Superior temporal gyrus (tissue), 1 donor: Measurements from ENCODE around the gene APBA2.
A peak's percentile ranks its signal among the peaks of the same experiment; 100 is the strongest.

Experiments
- DNase-seq: peaks from one replicate; pipeline ENCODE4 v3.0.0-alpha.2; 2016; ENCODE audit errors: extremely low spot score

APBA2 gene

GRCh38 chr15:29133321-29133720, 247.5 kb downstream of the APBA2 start:
- DNase-seq = no peak

DNA sequence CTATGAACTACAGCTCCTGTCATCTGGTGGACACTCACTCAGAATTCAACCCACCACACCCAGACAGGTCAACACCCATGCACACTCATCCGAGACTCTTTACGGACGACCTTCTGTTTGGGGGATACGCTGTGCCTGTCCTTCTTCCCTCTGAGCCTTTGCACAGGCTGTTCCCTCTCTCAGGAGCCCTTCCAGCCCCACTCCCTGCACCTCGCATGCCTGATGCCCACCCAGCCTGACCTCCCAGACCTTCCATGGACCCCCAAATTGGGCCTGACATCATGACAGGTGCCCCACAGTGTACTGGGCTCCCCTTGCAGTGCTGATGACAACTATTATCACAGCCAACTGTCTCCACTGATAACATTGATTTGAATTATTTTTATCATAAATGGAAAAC, 248.0 kb downstream of the APBA2 start:
- no peak for DNase-seq

- no peak for DNase-seq
Observed at GRCh38 chr15:29134239-29134638, 248.5 kb downstream of the APBA2 start.

DNA sequence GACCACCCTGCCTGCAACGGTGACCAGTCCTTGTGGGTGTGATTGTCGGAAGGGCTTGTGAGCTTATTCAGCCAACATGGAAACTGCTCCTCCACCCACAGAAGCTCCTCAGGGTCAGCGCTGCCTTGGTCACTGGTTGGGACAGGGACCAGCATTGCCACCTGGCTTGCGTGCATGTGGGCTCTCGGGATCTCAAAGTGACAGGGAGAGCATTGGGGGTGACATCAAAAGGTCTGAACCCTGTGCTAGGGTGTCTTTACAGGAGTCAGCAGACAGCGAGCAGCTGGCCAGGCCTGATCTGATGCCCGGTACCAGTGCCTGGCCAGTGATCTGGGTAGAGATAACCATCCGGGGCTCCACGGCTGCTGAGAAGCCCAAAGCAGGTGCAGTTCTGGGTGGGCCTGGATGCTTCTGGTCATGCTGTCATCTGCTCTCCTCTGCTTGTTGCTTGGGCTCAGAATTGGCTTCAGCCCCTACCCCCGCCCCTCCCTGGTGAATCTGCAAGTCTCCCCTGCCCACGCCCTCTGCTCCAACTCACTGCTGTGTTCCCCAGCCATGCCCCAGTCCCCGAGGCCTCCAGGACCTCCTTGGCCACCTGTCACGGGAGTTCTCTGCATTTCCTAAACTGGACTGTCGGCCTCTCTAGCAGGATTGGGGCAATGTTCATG, 249.0 kb downstream of the APBA2 start:
- no peak for DNase-seq

GRCh38 chr15:29135309-29135657, 249.5 kb downstream of the APBA2 start:
- no peak for DNase-seq

DNA sequence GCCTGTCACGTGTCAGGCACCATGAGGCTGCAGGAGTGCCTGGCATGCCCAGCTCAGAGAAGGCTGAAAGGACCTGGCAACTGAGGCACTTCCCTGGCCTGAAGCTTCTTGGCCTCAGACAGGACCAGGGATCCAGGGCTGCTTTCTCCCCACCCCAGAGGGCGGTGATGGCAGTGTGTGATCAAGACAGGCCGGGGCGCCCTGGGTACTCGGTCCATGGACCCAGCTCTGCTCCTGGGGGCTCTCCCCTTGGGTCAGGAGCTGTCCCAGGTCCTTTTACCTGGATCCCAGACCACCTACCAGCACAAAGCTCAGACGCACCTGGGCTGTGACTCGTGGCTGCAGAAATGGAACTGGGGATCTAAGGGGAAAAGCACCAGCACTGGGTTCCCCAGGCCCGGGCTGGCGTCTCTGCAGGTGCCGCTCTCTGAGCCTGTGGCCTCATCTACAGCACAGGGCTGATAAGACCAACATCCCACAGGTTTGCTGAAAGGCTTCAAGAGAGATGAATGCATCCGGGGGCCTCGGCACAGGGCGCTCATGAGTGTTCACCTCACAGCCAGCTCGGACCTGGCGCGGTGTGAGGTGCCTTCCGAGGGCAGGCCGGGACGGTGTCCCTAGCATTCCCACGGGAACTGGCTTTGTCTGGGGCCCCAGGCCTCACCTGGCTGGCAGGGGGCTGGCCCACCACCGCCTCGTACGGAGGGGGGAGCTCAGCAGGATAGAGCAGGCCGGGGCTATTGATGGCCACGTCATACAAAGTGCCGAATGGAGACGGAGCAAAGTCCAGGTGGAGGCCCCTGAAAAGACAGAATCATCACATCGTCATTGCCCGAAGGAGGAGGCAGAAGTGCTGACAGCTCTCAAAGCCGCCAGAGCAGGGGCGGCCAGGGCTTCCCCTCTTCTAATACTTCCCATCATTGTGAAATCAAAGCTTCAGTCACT, 250.2 kb downstream of the APBA2 start:
- no peak for DNase-seq

- DNase-seq = no peak
Observed at GRCh38 chr15:29138260-29138659, 252.5 kb downstream of the APBA2 start.

DNA sequence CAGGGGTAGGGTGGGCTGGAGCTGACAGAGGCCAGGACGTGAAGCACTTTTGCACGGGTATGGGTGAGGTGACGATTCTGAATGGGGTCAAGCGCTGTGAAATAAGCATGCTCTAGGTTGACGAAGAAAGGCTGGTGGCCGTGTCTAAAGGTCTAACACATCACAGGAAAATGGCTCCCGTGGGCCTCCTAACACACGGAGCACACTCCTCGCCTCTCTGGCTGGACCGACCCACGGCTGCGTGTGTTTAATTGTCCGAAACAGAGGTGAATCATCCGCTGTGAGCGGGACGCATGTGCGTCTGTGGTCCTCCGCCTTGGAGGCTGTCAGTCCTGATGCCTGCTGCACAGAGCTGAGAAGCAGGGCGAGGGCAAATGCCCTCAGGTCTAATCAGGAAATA, 253.3 kb downstream of the APBA2 start:
- DNase-seq = no peak

GRCh38 chr15:29139540-29140459, 254.0 kb downstream of the APBA2 start:
- DNase-seq = peak; percentile 51

DNA sequence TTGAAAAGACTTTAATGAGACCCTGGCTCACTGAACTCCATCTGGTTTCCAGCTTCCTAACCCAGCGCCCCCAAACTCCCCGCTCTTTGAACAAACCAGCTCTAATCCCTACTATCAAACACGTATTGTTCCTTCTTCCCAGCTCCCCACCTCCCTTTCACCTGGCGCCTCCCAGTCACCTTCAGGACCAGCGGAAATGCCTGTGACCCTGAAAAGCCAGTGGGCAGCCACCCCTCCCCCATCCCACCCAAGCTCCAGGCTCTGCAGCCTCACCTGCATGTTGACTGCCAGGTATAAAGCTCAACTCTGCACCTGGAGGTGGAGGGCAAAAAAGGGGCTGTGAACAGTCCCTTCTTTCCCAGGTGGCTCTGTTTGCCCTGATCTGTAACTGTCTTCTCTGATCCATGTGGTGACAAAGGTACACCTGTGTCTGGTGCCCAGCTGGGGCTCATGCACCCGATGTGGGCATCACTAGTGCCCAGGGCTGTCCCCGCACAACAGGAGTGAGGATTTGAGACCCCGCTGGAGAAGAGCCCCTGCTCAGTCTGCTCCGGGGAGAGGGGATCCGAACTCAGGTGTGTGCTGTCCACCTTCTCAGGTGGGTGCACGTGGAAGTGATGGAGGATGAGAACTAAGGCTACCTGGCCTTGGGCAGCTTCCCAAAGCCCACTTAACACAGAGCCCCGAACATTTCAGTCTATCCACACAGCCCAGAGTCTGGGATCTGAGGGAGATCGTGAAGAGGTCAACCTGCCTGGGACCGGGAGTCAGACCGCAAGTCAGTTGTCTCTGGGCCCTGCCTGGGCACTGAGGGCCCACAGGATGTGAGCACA, 254.9 kb downstream of the APBA2 start:
- DNase-seq = no peak

- no peak for DNase-seq
Observed at GRCh38 chr15:29141308-29142128, 255.7 kb downstream of the APBA2 start.

DNA sequence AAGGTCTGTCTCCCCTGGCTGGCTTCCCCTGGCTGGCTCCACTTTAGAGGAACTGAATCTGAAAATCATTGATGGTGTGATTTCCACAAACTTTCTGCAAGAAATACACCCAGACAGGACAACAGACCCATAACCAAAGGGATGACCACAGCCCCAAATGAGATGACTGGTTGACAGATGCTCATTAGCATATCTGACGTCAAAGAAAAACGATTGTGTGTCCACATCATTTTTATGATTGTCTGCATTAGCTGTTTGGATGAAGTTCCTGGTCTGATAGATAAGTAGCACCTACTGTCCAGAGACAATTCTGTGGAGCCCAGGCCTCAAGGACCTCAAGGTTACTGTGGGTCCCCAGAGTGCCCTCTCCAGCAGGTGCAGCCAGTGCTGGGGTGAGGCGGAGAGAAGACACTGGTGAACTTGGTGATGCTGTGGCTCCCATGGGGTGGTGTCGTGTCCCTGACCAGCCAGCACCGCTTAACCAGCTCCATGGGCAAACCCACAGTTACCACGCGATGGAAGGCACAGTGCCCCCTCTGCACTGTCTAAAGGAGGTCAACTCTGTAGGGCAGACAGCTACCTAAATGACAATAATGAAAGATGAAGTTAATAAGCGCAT, 256.5 kb downstream of the APBA2 start:
- no peak for DNase-seq

DNA sequence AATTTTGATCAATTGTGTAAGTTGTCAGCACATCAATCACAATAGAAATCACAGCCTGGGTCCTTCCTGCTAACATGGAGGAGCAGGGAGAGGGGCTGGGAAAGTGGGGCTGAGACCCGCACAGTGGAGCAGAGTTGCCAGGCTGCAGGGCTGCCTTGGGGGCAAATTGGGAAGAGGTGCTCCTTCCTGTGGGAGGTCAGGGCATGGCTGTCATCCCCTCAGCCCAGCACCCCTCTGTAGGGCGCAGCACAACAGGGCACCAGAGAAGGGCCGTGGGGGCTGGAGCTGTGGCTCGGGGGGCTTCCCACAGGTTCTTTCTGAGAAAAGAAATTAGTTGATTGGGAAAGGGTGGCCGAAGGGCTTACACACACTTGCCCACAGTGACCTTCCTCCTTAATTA, 257.5 kb downstream of the APBA2 start:
- no peak for DNase-seq

DNA sequence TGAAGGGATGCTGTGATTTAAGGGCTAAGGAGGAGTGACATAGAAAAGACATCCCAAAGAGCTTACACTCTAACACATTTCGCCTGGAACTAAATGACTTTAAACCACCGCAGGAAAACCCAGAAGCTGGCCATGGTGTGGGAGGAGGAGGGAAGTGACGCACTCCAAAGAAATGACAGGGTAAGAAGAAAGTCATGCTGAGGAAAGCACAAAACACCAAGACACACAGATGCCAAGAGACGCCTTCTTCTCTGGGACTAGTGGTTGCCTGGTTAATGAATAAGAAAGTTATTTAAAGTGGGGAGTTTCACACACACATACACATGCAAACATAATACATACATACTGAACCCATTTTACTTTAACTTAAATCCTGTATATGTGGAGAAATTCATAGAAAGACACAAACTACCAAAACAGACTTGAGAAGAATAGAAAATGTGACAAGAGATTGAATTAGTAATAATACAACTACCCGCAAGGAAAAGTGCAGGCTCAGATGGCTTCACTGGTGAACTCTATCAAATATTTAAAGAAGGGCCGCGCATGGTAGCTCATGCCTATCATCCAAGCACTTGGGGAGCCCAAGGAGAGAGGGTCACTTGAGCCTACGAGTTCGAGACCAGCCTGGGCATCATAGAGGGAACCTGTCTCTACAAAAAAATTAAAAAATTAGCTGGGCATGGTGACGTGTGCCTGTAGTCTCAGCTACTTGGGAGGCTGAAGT, 258.3 kb downstream of the APBA2 start:
- DNase-seq = no peak

DNA sequence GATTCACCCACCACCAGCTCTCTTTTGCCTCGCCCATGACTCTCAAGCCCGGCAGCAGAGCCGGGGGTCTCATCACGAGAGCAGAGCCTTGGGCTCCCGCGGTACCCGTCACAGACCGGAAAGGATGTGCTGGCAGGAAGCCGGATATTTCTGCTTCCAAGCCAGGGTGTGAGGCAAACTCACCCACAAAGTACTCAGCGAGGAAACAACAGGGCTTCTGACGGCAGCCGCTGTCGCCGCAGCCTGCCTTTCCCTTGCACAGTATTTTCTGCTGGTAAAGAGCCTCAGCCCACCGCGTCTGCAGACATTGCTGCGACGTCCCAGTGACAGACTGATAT, 263.9 kb downstream of the APBA2 start:
- no peak for DNase-seq

DNA sequence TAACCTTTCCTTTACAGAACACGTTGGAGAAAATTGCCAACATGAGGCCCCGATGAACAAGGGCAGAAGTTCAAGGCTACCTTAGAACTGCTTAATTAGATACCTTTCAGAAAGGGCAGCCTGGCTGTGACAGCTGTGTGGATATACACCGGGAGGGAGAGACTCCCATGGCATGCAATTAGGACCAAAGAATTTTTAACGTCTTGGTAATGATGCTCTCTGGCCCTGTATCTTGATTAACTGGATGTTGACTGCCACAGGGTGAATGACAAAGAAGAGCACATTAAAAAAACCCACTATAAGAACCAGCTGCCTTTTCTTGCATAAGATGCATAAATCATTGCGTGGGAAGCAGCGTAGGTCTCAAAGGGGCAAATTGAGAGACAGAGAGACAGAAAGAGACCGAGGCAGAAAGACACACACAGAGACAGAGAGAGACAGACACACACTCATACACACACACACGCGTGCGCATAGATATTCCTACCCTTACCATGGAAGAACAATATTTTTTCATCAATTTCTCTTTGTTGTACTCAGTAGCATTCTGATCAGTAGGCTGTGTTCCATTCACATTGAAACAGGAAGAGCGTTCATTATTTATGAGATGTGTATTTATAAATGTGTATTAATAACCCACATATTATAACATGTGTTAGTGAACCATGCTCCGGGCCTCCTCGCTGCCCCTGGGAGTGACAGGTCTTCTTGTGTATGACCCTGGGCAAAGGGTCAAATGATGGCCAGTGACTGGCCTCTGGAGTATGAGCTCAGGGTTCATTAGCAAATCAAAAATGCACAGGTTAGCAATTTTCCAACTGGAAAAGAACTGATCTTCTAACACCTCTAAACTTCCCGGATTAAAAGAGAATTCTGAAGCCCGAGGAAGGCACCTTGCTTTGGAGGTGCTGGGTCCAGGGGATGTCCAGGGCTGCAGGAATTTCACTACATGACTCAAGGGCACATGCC, 265.0 kb downstream of the APBA2 start:
- no peak for DNase-seq

DNA sequence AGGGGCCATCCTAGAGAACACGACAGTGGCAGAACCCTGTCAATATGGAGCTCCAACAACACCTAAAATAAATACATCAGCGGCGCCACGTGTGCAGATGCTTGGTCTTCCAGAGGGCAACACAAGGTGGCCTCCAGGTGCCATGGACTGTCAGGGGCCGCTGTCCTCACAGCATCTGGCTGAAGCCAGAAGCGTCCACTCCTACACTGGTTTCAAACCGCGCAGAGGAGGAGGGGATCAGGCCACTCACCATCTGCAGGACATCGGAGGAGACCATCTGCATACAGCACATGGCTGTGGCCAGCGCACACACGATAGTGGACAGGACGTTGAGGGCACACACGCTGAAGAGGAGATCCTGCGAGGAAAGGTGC, 265.7 kb downstream of the APBA2 start:
- DNase-seq = no peak

GRCh38 chr15:29156521-29156920, 270.7 kb downstream of the APBA2 start:
- no peak for DNase-seq
